NCI-H1694 treated with DMSO at 0.1 percent for 48 hours (cell line): Measurements from ENCODE around the gene AP1G1.

Experiments
- DNase-seq: peaks from one replicate; lab custom pipeline; 2025; lab: John Stamatoyannopoulos, UW

Gene AP1G1

DNA sequence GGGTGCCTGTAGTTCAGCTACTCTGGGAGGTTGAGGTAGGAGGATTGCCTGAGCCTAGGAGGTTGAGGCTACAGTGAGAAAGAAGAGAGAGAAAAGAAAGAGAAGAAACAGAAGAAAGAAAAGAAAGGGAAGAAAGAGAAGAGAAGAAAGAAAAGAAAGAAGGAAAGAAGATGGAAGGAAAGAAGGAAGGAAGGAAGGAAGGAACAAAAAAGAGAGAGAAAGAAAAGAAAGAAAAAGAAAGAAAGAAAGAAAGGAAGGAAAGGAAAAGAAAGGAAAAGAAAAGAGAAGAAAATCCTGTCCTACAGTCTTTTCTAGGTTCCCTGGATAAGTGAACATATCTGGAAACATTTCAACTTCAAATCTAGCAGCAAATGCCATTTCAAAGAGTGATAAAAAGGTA is 54.5 kb downstream of the AP1G1 start:
- DNase-seq = no peak

DNA sequence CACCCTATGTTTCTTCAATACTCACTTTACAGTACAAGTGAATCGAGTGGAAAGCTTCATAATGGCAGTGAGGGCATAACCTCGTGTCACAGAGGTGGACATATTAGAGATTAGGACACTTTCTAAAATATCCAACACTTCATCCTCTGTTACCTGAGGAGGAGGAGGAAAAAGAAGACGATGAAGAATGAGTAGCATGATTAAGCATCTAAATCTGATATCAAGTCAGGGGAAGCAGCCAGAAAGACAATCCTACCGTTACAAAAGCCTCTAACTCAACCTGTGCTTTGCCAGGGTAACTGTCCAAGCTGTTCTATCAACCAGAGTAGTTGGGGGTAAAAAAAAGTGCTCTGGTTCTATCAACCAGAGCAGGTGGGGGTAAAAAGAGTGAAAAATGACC is 60.4 kb downstream of the AP1G1 start:
- DNase-seq = no peak

DNA sequence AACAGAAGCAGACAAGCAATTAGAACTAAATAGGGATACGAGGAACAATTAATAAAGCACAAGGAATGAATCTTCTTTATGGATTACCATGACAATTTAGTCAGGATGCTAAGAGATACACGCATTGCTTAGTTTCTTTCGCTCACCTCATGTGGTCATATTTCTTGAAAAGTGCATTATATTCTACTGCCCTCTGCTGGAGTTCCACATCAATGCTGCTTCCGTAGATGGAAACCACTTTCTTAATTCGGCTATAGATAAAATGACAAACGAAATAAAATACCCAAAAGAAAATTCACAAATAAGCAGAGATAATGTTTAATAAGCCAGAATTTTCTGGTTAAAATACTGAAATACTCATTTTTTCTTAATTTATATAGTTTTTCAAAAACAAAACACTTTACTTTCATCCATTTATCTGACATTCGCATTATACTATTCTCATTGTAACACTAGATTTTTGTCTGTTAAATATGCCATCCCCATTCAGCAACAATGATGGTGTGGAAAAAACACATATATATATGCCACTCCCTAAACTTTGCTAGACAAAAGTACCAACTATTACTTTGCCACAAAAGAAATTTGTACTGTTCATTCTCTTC is 62.1 kb downstream of the AP1G1 start:
- DNase-seq = peak; percentile 22

DNA sequence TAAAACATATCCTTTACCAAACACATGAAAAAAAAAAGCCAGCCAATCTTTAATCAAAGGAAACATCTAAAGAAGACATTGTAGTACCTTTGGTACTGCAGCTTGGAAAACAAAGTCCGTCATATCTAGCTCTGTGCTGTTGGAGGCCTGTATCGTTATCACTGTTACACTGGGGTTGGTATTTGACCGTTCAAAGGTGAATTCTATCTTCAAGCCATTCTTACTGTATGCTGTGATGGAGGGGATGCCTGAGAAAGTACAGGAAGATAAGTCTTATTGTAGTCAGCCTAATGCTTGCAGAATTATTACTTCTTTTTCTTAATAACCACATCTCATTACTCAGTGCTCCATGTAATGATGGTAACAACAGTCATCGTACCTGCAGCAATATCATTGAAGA is 69.8 kb downstream of the AP1G1 start:
- DNase-seq = no peak

- DNase-seq = no peak
Measured at GRCh38 chr16:71737501-71737900, 71.1 kb downstream of the AP1G1 start.

DNA sequence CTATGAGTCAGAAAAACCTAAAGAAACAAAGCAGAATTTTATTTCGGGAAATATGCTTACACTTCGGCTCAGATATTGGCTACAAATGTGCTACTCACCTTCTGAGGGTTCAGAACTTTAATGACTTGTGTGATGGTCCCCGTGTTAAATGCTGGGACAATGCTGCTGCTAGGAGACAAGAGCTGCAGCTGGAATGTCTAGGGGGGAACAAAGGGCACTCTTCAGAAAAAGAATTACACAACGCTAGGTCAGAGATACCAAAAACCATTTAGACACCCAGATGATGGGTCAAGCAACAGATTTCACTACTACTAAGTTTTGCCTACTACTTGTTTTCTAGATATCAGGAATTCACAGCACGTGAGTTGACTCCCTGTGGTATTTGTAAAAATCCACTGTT is 74.1 kb downstream of the AP1G1 start:
- no peak for DNase-seq

GRCh38 chr16:71732587-71732986 is 76.0 kb downstream of the AP1G1 start:
- no peak for DNase-seq

GRCh38 chr16:71727551-71728324 is 80.9 kb downstream of the AP1G1 start:
- DNase-seq = no peak

- no peak for DNase-seq
Measured at GRCh38 chr16:71726476-71727315, 81.9 kb downstream of the AP1G1 start.

DNA sequence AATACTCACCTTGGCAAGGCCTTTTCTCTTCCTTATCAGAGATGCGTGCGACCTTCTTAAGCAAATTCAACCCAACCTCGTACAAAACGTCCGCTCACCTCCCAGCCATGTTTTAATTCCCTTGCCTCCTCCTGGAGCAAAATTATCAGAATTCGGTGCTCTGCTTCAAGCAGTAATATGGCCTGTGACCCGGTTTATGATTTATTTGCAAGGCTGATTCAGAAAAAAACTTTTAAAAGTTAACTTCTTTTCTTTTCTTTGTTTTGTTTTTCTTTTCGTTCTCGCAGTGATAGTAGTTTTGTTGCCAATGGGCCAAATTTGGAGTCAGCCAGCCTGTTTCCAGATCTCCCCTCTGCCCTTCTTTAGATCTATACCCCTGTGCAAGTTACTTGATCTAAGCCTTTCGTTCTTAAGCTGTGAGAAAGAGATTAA is 84.3 kb downstream of the AP1G1 start, which contains the start of gene PHLPP2:
PHLPP2 (minus strand) TSS at position 382 of the 432 bp plus-strand sequence. CDS start 9,906 bp downstream, outside the sequence.
- DNase-seq = no peak

- peak; percentile 30 for DNase-seq
Measured at GRCh38 chr16:71723537-71724319, 84.9 kb downstream of the AP1G1 start.

- DNase-seq = peak; percentile 17
Measured at GRCh38 chr16:71722801-71723536, 85.7 kb downstream of the AP1G1 start.

DNA sequence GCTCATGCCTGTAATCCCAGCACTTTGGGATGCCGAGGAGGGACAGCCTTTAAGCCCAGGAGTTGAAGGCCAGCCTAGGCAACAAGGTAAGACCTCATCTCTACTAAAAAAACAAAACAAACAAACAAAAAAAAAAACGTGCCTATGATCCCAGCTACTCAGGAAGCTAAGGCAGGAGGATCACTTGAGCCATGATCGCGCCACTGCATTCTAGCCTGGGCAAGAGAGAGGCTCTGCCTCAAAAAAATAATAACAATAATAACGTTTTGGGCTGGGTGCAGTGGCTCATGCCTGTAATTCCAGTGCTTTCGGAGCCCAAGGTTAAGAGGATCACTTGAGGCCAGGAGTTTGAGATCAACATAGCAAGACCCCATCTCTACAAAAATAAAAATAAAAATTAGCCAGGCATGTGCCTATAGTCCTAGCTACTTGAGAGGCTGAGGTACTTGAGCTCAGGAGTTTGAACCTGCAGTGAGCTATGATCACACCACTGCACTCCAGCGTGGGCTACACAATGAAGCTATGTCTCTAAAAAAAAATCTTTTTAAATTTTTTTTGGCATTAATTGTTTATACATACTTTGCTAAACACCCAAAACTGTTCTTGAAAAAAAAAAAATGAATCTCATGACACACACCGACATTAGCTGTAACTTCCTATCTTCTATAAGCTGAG is 87.4 kb downstream of the AP1G1 start:
- no peak for DNase-seq

DNA sequence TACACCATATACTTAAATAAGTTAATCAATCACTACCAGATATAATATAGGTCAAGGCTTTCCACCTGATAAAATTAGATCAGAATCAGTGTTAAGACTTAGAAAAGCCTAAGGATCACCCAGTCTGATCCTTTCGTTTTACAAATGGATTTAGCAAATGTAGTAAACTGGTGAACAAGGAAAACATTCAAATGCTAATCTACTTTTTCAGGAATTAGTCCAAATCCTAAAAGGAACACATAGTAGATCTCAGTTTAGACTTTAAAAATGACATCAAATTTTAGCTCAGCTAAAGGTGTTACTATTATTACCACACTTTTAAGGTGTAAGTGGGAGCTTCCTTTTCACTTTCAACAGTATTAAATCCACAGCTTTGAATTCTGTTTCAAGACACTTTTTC is 96.1 kb downstream of the AP1G1 start:
- no peak for DNase-seq

GRCh38 chr16:71711789-71712188 is 96.8 kb downstream of the AP1G1 start:
- DNase-seq = no peak

DNA sequence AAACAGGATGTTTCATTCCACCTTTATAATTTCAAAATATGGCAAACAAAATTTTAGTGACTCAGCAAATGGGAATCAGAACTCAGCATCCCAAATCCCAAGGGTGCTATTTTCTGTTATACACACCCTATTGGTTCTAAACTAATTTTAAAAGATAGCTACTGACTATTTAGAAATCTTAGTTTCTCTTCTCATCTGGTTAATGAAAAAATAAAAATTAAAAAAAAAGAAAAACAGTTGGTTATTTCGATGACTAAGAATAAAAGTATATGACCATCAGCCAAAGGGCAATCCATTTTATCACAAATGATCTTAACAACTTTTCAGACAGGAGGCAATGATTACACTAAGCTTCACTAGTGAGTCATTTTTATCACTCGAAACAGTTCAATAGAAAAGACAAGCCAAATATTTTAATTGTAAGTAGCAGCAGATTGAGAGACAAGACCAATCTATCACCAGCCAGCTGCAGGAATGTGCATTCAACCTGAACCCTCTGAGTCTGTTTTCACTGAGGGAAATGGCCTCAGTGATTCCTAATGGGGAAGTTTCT is 99.3 kb downstream of the AP1G1 start:
- no peak for DNase-seq

GRCh38 chr16:71708696-71709095 is 99.9 kb downstream of the AP1G1 start:
- DNase-seq = no peak

GRCh38 chr16:71707199-71707598 is 101.4 kb downstream of the AP1G1 start:
- DNase-seq = no peak

GRCh38 chr16:71706046-71706445 is 102.6 kb downstream of the AP1G1 start:
- no peak for DNase-seq

DNA sequence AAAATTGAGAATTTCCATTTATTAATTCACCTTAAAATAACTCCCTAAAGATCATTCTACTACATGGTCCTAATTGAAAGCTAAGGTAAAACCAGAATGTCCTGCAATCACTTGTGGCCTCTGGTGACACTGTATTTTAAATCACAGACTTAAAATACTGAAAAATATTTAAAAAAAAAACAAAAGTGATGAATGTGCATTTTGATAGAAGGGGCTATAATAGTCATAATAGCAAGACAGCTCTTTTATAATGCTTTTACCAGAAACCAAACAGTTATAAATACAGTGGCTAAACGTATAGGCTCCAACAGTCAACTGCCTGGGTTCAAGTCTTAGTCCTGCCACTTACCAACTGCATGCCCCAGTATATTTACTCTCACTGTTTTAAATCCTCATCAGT is 105.3 kb downstream of the AP1G1 start:
- no peak for DNase-seq
